GM23248 (cell line): Measurements from ENCODE around the gene TSG101. TPM values are rescaled to one million over a fixed set of nuclear protein-coding genes. Genes with fewer than 3 reads are reported as not detected.

ENCODE experiments used
- DNase-seq: peaks from one replicate; pipeline ENCODE4 v3.0.0-alpha.2; 2015
- H2AFZ ChIP-seq: fragments of 200-600 bp; sonication (generic); 2 replicates; pipeline ENCODE4 v1.6.1; 2016; ENCODE audit warnings: antibody characterized with exemption
- H3F3A ChIP-seq: fragments of 200-600 bp; sonication (generic); 2 replicates; pipeline ENCODE4 v1.6.1; 2016; ENCODE audit warnings: mild to moderate bottlenecking, antibody characterized with exemption, mixed run types; ENCODE audit not compliant: insufficient read depth
- H3K27ac ChIP-seq: fragments of 200-600 bp; sonication (generic); 2 replicates; pipeline ENCODE4 v1.5.1; 2016; ENCODE audit warnings: mild to moderate bottlenecking
- H3K27me3 ChIP-seq: fragments of 200-600 bp; sonication (generic); replicated peaks from 2 replicates; pipeline ENCODE4 v1.6.1; 2016; ENCODE audit warnings: mild to moderate bottlenecking; ENCODE audit not compliant: insufficient read depth
- H3K36me3 ChIP-seq: fragments of 200-600 bp; sonication (generic); 2 replicates; pipeline ENCODE4 v1.6.1; 2016; ENCODE audit warnings: low read depth, mild to moderate bottlenecking
- H3K4me1 ChIP-seq: fragments of 200-600 bp; sonication (generic); 2 replicates; pipeline ENCODE4 v1.6.1; 2016; ENCODE audit warnings: mild to moderate bottlenecking; ENCODE audit not compliant: insufficient read depth
- H3K4me2 ChIP-seq: fragments of 200-600 bp; sonication (generic); one replicate; pipeline ENCODE4 v1.6.1; 2016; ENCODE audit warnings: mild to moderate bottlenecking; ENCODE audit not compliant: unreplicated experiment
- H3K4me3 ChIP-seq: fragments of 200-600 bp; sonication (generic); 2 replicates; pipeline ENCODE4 v1.5.1; 2016; ENCODE audit warnings: mild to moderate bottlenecking
- H3K79me2 ChIP-seq: fragments of 200-600 bp; sonication (generic); 2 replicates; pipeline ENCODE4 v1.6.1; 2016; ENCODE audit warnings: mild to moderate bottlenecking; ENCODE audit not compliant: insufficient read depth
- H3K9ac ChIP-seq: fragments of 200-600 bp; sonication (generic); 2 replicates; pipeline ENCODE4 v1.6.1; 2016; ENCODE audit warnings: mild to moderate bottlenecking
- H3K9me2 ChIP-seq: fragments of 200-600 bp; sonication (generic); 2 replicates; pipeline ENCODE4 v1.6.1; 2016; ENCODE audit warnings: mixed run types, mild to moderate bottlenecking, moderate library complexity; ENCODE audit not compliant: insufficient read depth
- H3K9me3 ChIP-seq: fragments of 200-600 bp; sonication (generic); one replicate; pipeline ENCODE4 v1.6.1; 2017; ENCODE audit warnings: low read depth
- H4K20me1 ChIP-seq: fragments of 200-600 bp; sonication (generic); 2 replicates; pipeline ENCODE4 v1.6.0; 2016; ENCODE audit not compliant: insufficient read depth
- EZH2 ChIP-seq: fragments of 200-600 bp; sonication (generic); IDR thresholded peaks from 2 replicates; pipeline ENCODE4 v1.6.1; 2018; ENCODE audit warnings: antibody characterized with exemption, mild to moderate bottlenecking; ENCODE audit not compliant: insufficient read depth, poor library complexity, severe bottlenecking
- EZH2phosphoT487 ChIP-seq: fragments of 200-600 bp; sonication (generic); IDR thresholded peaks from 2 replicates; pipeline ENCODE4 v1.6.1; 2018; ENCODE audit warnings: antibody characterized with exemption, moderate library complexity, mild to moderate bottlenecking, low read depth; ENCODE audit not compliant: insufficient read depth
- WGBS, 2 experiments: methylation state at CpG; one replicate each; pipeline ENCODE4 v1.1.6; 2015 to 2017; ENCODE audit warnings: low lambda C conversion rate in 2 of 2, low coverage in 1 of 2; ENCODE audit errors: missing lambda C conversion rate in 2 of 2; 5-methylcytosine and 5-hydroxymethylcytosine counted together
- in situ Hi-C: fragments of 300-500 bp; cut with MboI; formaldehyde crosslinking; loops from 2 replicates; pipeline ENCODE4 v1.15.0; 2020
- polyA plus RNA-seq: library from polyadenylated mRNA; unstranded; fragments of >200 nt; fragmentation: Nextera tagmentation; extraction: Ambion mirVana; gene quantifications from 2 replicates; pipeline ENCODE4 v1.2.1, GENCODE V29; 2016
- total RNA-seq: library from RNA; depleted of rRNA; stranded (reverse); fragments of >200 nt; shearing (Covaris generic); gene quantifications from 2 replicates; pipeline ENCODE4 v1.2.3, GENCODE V29; 2014

TSG101 gene
- total and polyA plus RNA-seq, 2 experiments from 2014 or later: 131 to 136 TPM

DNA sequence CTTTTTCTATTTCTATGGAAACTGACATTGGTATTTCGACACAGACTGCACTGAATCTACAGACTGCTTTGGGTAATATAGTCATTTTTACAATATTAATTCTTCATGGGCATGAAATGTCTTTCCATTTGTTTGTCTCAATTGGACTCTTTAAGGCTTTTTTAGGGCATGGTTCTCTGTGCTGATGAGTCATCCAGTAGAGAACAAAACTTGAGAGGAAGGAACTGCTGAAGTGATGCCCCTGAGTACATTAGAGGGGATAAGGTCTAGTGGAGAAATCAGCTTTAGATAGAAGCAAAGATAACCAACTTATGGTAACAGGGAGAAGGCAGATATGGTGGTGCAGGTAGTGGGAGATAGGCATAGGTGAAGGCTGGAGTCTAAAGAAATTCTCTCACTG lies 25.1 kb downstream of the TSG101 start:
- H3K9ac ChIP-seq: no peak overlapping the region
- no peaks in the 10 kb centered on the region for H3K9me2 ChIP-seq
- no peak overlapping the region for H3K4me3 ChIP-seq
- 95 to 96% methylated on average over 1 of the region's 1 CpG for WGBS, 2 experiments
- no peak overlapping the region for H3K4me2 ChIP-seq
- no peak overlapping the region for H3K27ac ChIP-seq
- no peaks in the 10 kb centered on the region for H3K4me1 ChIP-seq
- peaks cover 5% of the 10 kb centered on the region; the same call in 1 of the 2 replicates for H3K79me2 ChIP-seq
- no peaks in the 10 kb centered on the region for H3F3A ChIP-seq
- no peaks in the 10 kb centered on the region for H3K9me3 ChIP-seq
- DNase-seq: no peak
- TF ChIP-seq EZH2phosphoT487 (no peak), EZH2 (no peak)
- H3K27me3 ChIP-seq: no peaks in the 10 kb centered on the region
- peaks cover 62% of the 10 kb centered on the region for H3K36me3 ChIP-seq
- H2AFZ ChIP-seq: no peak overlapping the region
- in situ Hi-C loops: no loop called here
- no peaks in the 10 kb centered on the region; the same call in 1 of the 2 replicates for H4K20me1 ChIP-seq

DNA sequence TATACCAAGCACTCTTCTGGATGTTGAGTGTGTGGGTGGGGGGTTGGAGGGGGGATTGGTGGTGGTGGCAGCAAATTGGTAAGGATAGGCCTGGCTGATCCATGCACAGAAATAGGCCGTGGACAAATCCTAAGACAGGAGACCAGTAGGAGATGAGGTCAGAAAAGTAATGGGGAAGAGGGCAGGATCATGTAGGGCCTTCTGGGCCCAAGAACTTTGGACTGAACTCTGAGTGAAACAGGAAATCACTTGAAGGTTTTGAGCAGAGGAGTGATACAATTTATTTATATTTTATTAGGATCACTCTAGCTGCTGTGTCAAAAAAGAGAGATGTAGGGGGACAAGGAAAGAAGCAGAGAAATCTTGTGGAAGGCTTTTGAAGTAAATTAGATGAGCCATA lies 28.7 kb downstream of the TSG101 start:
- Histone ChIP-seq H4K20me1 (no peaks in the 10 kb centered on the region; the same call in 1 of the 2 replicates), H3K9me2 (no peaks in the 10 kb centered on the region), H3K36me3 (peaks cover 57% of the 10 kb centered on the region), H3K27ac (no peak overlapping the region), H3K4me2 (no peak overlapping the region), H2AFZ (no peak overlapping the region), H3K79me2 (0 out of 2 replicates have a peak, but pooled peaks cover 11% of the 10 kb centered on the region), H3K9ac (no peak overlapping the region), H3K4me1 (no peaks in the 10 kb centered on the region), H3F3A (peaks cover 6% of the 10 kb centered on the region; the same call in 1 of the 2 replicates), H3K4me3 (no peak overlapping the region), H3K9me3 (no peaks in the 10 kb centered on the region), H3K27me3 (no peaks in the 10 kb centered on the region)
- no peak for TF ChIP-seq EZH2
- no peak for TF ChIP-seq EZH2phosphoT487
- in situ Hi-C loops: no loop called here
- WGBS, 2 experiments: 42 to 63% methylated on average over 1 of the region's 1 CpG
- no peak for DNase-seq

DNA sequence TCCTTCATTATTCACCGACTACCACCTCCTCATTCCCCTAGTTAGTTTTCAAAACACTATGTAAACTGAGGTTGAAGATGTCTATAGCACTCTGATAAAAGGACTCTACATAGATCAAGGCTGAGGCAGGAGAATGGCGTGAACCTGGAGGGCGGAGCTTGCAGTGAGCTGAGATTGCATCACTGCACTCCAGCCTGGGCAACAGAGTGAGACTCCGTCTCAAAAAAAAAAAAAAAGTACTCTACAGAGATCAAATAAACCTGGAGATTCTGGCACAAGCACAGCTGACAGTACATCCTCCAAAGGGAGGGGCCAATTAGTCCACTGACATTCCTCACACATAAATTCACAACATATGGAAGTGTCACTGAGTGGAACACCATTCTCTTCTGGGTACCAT lies 31.0 kb downstream of the TSG101 start:
- H3K9me3 ChIP-seq: no peaks in the 10 kb centered on the region
- WGBS, 2 experiments: 80 to 82% methylated on average over 4 of the region's 4 CpGs
- H3K4me2 ChIP-seq: no peak overlapping the region
- no peak for DNase-seq
- H3K9me2 ChIP-seq: no peaks in the 10 kb centered on the region
- H3K79me2 ChIP-seq: peaks cover 18% of the 10 kb centered on the region; the same call in 1 of the 2 replicates
- H3K27ac ChIP-seq: no peak overlapping the region
- H2AFZ ChIP-seq: no peak overlapping the region
- H3K4me3 ChIP-seq: no peak overlapping the region
- H3K9ac ChIP-seq: no peak overlapping the region
- peaks cover 54% of the 10 kb centered on the region for H3K36me3 ChIP-seq
- H3K4me1 ChIP-seq: peaks cover under 1% of the 10 kb centered on the region; the same call in 1 of the 2 replicates
- H3K27me3 ChIP-seq: no peaks in the 10 kb centered on the region
- TF ChIP-seq EZH2 (no peak), EZH2phosphoT487 (no peak)
- H3F3A ChIP-seq: peaks cover 15% of the 10 kb centered on the region; the same call in 1 of the 2 replicates
- in situ Hi-C loops: no loop called here
- H4K20me1 ChIP-seq: no peaks in the 10 kb centered on the region; the same call in 1 of the 2 replicates

DNA sequence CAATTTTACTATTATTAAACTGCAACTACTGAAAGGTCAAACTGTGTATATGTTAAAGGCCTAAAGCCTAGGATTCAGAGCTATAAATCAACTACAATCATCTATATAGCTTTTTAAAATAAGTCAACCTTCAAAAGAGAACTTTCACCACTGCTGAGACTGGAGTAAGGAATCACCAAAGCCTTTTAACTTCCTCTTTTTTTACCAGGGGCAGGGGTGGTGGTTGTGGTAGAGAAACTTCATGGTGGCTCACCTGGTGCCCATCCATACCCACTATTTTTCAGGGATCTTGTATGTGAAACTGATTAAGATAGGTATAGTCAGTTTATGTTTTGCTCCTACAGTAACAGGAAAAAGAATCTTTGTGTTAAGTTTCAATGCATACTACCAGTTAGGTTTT lies 31.5 kb downstream of the TSG101 start:
- peaks cover 5% of the 10 kb centered on the region; the same call in 1 of the 2 replicates for H3K4me1 ChIP-seq
- H3K9me3 ChIP-seq: no peaks in the 10 kb centered on the region
- no peaks in the 10 kb centered on the region; the same call in 1 of the 2 replicates for H4K20me1 ChIP-seq
- H3K9ac ChIP-seq: no peak overlapping the region
- no peak overlapping the region for H3K27ac ChIP-seq
- H3K79me2 ChIP-seq: peaks cover 18% of the 10 kb centered on the region; the same call in 1 of the 2 replicates
- peaks cover 19% of the 10 kb centered on the region; the same call in 1 of the 2 replicates for H3F3A ChIP-seq
- H3K36me3 ChIP-seq: peaks cover 50% of the 10 kb centered on the region
- no peak for DNase-seq
- H2AFZ ChIP-seq: no peak overlapping the region
- H3K4me2 ChIP-seq: no peak overlapping the region
- no peak overlapping the region for H3K4me3 ChIP-seq
- no peaks in the 10 kb centered on the region for H3K9me2 ChIP-seq
- no peaks in the 10 kb centered on the region for H3K27me3 ChIP-seq
- in situ Hi-C loops: no loop called here
- TF ChIP-seq EZH2phosphoT487 (no peak), EZH2 (no peak)

DNA sequence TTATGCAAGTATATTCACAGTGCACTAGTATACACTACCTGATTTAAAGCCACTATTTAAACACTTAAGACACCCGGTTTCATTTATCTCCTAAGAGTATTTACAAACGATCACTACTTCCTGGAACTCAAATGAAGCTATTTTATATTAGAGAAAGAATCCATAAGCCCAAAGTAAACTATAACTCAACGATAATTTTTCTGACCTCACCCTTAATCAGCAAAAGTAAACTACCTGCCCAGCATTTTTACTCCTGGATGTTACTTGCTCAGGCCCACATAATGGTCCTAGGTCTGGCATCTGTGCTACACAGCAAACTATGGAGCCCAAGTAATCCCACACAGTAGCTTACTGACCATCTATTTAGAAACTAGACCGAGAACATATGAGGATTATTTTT lies 33.4 kb downstream of the TSG101 start:
- H4K20me1 ChIP-seq: no peaks in the 10 kb centered on the region
- peaks cover 26% of the 10 kb centered on the region; the same call in 1 of the 2 replicates for H3F3A ChIP-seq
- 95 to 99% methylated on average over 4 of the region's 4 CpGs for WGBS, 2 experiments
- no peak overlapping the region for H3K27ac ChIP-seq
- in situ Hi-C loops: no loop called here
- no peak overlapping the region for H3K4me2 ChIP-seq
- no peaks in the 10 kb centered on the region for H3K9me2 ChIP-seq
- H3K9me3 ChIP-seq: no peaks in the 10 kb centered on the region
- peaks cover 13% of the 10 kb centered on the region; the same call in 1 of the 2 replicates for H3K79me2 ChIP-seq
- H3K4me1 ChIP-seq: peaks cover 7% of the 10 kb centered on the region; the same call in 1 of the 2 replicates
- H3K27me3 ChIP-seq: no peaks in the 10 kb centered on the region
- TF ChIP-seq EZH2: no peak
- TF ChIP-seq EZH2phosphoT487: no peak
- DNase-seq: no peak
- H3K36me3 ChIP-seq: peaks cover 42% of the 10 kb centered on the region
- no peak overlapping the region for H3K4me3 ChIP-seq
- H3K9ac ChIP-seq: no peak overlapping the region
- no peak overlapping the region for H2AFZ ChIP-seq
